Astrocyte (in vitro differentiated cells and primary cell): ENCODE data around the gene LASP1.

Source experiments
- CTCF ChIP-seq: IDR thresholded peaks from 2 replicates; pipeline ENCODE4 v1.5.1; 2011; ENCODE audit warnings: low read depth, mild to moderate bottlenecking, inconsistent platforms, low read length, moderate library complexity; ENCODE audit not compliant: insufficient read depth
- EZH2 ChIP-seq: IDR thresholded peaks from 2 replicates; pipeline ENCODE4 v1.6.1; 2012; ENCODE audit warnings: mild to moderate bottlenecking, low read length, inconsistent platforms; ENCODE audit not compliant: insufficient read depth

GRCh38 chr17:38910325-38910724, 40.5 kb downstream of the LASP1 start:
- TF ChIP-seq CTCF (no peak), EZH2 (no peak)
